ENCODE results near the gene SLC38A10.

SLC38A10 gene

GRCh38 chr17:81295676-81296381 is 722 bp upstream of the SLC38A10 start:
- DNase-seq, result peak; percentile 21

DNA sequence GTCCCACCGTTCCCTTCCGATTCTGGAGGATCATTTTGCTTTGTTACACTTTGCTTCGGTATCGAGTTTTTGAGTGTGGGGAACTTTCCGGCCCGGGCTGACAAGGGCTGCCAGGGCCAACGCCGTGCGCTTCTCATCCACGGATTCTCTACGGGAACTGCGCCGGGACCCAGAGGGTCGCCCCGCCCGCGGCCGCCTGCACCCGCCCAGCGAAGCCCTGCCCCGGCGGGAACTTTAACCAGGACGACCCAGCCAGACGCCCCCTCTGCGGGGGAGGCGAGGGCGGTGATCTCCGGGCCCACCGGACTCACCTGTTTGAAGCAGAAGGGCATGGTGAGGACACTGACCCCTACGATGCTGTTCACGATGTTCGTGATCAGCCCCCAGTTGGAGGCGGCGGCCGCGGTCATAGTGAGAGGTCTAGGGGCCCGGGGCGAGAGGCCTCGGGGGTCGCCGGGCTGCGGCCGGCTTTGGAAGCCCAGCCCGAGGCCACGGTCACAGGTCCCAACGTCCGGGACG is 536 bp downstream of the SLC38A10 start:
- peak; percentile 52 for DNase-seq

DNA sequence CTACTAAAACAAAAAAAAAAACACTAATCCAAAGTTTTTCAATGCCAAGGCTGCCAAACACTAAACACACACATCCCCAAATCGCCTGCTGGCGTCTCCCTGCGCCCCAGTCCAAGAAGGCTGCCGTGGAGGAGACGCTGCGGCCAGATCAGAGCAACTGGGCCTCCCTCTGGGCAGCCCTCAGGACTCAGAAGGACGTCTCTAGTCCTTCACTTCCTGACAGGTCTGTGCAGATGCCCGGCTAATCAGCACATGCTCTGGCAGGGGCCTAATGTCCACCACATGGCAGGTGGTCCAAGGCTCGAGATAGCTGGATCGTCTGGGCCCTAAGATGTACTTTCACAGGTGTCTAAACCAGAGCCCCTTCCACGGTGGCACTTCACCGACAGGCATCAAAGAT is 2.7 kb downstream of the SLC38A10 start:
- no peak for DNase-seq

DNA sequence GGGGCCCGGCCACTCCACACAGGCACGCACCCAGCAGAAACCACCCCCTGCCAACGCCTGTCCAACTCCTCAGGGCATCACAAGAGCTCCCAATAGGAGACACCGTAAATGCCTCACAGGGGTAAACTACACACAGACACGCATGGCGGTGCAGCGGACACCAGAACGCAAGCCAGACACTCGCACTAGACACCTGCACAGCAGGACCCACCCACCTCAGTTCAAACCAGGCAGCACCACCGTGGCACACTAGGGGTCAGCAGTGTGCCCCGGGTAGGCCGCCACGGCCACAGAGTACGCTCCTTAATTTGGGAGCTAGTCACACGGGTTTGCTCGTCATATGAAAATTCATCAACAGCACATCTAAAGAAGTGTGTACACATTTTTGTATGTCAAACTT is 3.4 kb downstream of the SLC38A10 start:
- peak; percentile 80 for DNase-seq

DNA sequence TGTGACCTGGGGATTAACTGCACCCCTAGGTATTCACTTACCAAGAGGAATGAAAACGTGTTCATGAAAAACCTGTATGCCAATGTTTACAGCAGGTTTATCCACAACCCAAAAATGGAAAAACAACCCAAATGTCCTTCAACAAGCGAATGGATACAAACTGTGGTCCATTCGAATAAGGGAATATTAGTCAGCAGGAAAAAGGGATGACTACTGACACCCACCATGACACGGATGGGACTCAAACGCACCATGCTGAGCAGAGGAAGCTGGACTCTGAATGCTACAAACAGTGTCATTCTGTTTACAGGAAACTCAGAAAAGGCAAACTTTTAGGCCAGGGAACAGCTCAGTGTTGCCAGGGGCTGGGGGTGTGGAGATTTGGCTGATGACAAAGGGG is 4.9 kb downstream of the SLC38A10 start:
- DNase-seq, result no peak

GRCh38 chr17:81289627-81290026 is 5.5 kb downstream of the SLC38A10 start:
- DNase-seq, result no peak

DNA sequence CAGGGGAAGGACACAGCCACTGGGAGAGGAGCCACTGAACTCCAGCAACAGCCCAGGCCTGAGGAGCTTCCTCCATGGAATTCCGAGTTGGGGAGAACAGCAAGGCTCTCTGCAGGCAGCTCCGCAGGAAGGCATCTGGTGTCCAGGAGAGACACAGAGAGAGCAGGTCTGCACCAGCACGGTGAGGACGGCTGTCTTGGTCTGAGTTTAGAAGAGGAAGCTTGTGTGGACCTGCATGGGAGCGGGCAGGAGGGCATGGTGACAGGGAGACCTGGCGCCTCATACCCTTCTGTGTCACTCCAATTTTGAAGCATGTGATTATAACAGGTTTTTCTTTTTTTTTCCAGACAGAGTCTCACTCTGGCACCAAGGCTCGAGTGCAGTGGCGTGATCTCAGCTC is 6.4 kb downstream of the SLC38A10 start:
- no peak for DNase-seq

DNA sequence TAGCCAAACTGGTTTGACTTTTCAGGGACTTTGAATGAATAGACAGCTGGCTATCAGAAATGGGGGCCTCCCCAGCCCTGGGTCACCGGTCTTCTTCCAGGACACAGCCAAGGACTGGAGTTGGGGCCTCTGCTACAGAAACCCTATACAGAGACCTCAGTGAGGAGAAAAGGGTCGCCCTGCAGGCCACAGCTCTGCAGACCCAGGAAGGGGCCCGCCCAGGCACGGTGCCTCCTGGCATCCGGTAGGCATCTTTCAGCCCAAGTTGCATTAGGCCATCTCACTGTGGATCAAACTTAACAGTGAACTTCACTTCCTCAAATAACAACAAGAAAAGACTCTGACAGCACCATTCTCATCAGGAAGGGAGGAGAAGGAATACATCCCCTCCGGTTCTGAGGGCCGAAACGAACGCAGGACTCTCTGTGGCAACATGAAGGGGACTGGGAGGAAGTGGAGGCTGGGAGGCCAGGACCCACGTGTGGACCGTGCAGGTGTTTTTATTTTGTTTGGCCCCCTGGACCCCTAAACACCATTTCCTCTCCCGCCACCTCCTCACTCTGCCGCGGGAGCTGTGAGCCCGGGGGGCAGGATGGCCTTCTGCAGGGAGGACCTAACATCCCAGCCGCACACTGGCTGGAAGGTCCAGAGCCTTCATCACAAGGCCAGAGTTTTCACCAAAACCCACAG is 7.2 kb downstream of the SLC38A10 start:
- peak; percentile 19 for DNase-seq

DNA sequence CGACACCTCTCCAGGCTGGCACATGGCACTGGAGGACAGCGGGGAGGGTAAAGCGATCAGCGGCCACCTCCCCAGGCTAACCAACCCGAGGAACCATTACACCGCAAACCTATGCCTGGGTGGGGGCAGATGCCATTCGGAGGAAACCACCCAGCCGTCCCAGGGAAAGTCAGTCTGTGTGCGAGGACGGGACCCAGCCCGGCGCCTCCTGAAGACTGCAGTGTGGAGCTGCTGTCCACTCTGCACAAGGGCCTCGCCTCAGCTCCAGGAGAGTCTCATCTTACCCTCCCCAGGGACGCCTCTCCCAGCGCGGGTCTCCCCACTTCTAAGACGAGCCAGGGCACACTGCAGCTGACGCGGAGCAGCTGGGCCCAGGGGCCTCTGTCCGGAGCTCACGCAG is 8.0 kb downstream of the SLC38A10 start:
- DNase-seq, result no peak

GRCh38 chr17:81286491-81287145 is 8.5 kb downstream of the SLC38A10 start:
- DNase-seq, result no peak

DNA sequence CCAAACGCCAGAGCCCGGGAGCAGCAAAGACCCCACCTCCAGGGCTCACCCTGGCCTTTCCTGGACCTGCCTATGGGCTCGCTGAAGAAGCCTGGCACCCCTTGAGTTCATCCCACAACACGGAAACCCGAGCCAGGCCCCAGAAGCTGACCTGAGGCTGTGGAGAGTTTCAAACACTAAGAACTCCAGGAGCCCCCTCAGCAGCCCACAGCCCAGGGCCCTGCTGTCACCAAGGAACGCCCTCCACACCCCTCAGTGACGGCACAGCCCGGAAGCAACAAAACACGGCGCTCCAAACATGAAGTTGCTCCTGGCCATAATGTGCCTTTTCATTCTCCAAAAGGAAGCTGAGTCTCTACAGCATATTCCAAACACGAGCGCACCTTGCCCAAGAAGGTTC is 9.2 kb downstream of the SLC38A10 start:
- no peak for DNase-seq

GRCh38 chr17:81285179-81285878 is 9.8 kb downstream of the SLC38A10 start:
- peak; percentile 95 for DNase-seq

- no peak for DNase-seq
These were observed 12.2 kb downstream of the SLC38A10 start for GRCh38 chr17:81282876-81283275.

- no peak for DNase-seq
These were observed 13.0 kb downstream of the SLC38A10 start for GRCh38 chr17:81282141-81282540.

GRCh38 chr17:81280571-81280970 is 14.5 kb downstream of the SLC38A10 start:
- no peak for DNase-seq

GRCh38 chr17:81279278-81280275 is 15.5 kb downstream of the SLC38A10 start:
- no peak for DNase-seq

DNA sequence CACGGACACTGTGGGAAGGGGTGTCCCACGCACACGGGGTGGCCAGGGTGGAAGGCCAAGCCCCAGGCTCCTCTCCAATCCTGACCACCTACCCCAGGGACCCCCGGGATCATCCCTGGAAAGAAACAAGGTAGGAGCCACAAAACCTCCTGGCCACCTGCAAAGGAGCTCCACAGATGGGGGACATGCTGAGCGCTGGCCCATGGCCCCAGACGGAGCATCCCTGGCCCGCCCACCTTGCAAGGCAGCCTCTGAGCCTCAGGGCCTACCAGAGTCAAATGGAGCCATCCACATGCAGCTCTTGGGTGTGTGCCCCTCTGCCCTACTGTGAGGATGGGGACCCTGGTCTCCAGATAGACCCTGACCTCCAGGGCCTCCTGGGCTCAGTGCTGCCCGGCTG is 16.3 kb downstream of the SLC38A10 start:
- no peak for DNase-seq

DNA sequence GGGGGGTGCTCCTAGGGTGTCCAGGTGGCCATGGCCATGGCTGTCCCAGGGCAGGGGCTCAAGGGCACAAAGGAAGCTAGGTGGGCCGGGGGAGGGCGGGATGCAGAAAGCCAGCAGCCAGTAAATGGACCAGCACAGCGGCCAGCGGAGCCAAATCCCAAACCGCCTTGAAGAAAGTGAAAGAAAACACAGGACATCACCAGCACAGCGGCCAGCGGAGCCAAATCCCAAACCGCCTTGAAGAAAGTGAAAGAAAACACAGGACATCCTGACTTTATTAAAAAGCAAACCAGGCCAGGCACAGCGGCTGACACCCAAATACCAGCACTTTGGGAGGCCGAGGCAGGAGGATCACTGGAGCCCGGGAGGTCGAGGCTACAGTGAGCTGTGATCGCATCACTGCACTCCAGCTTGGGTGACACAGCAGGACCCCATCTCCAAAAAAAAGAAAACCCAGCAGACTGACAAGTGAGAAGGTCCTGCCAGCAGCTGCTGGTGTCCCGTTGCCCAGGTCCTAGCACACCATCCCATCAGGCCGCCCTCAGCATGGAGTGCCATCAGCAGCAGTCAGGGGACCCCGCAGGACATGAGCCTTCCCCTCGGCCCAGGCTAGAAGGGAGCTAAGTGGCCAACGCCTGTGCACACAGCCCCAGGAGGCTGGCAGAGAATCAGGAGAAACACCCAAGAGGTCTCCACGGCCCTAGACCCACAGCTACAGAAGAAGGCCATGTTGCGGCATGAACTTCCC is 17.0 kb downstream of the SLC38A10 start:
- DNase-seq, result no peak

GRCh38 chr17:81277421-81277820 is 17.7 kb downstream of the SLC38A10 start:
- no peak for DNase-seq

DNA sequence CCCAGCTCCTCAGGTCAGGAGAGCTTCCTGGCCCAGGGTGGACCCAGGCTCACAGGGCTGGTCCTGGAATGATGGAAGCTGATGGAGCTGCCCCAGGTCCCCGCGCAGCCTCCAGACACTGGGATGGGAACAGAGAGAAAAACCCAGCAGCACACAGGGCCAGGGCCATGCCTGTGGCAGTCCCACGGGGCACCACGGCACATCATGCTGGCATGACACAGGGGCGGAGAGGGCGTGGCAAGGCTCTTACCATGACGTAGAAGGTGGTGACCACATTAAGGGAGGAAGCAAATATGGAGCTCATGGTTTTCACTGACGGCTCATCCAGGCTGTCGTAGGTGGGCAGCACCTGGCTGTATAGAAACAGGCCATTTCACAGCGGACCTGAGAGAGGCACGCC is 18.3 kb downstream of the SLC38A10 start:
- no peak for DNase-seq

GRCh38 chr17:81274471-81274855 is 20.6 kb downstream of the SLC38A10 start:
- no peak for DNase-seq

Measured in suppressor macrophage treated with lipopolysaccharide for 4 hours (primary cell).